Stimulated activated CD8-positive, alpha-beta memory T cell treated with anti-CD3 and anti-CD28 coated beads, Interleukin-15, amount 100 ng/mL, for 4 hours (primary cell): Measurements from ENCODE around the gene VSNL1.

Source experiments
- DNase-seq, 2 donors: peaks; one replicate each; pipeline ENCODE4 v3.0.0-alpha.2; 2020; ENCODE audit warnings: low read depth in 2 of 2

Gene VSNL1

DNA sequence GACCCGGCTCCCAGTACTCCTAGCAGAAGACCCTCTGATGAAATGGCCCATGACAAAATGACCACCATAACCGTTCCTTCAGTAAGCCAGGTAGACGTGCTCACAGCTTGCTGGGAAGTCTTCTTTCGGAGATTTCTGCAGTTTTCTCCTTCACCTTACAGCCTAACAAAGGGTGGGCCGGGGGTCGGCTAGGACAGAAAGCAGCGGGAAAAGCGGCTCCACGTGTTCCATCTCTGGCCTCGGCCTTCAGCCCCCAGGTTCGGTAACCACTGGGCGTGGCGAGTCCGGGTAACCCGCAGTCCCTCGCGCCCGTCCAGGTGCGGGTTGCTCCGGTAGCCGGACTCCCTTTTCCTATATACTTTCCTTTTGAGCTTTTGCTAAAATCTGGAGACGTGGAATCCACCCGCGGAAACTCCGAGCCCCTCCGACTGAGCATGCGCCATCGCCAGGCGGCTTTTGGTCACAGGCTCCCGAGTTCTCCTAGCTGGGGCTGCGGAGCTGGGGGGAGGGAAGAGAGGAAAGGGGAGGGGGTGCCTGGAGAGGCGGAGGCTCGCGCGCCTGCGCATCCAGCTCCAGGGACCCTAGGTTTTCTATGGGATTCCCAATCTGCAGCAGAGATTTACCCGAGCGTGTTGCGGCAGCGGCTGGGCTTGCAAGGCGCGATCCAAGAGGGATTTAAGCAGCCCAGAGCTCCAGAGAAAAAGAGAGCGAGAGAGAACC lies at the start of gene VSNL1:
VSNL1 (plus strand) TSS at position 604 of the 720 bp plus-strand sequence. CDS start 51,379 bp downstream, outside the sequence.
- DNase-seq: no peak

GRCh38 chr2:17495590-17495989 lies 44.9 kb upstream of the VSNL1 start:
- no peak for DNase-seq

- no peak for DNase-seq
These were observed 42.8 kb upstream of the VSNL1 start for GRCh38 chr2:17497718-17498117.

- DNase-seq: no peak
These were observed 33.5 kb upstream of the VSNL1 start for GRCh38 chr2:17506736-17507616.

- DNase-seq: no peak
These were observed 24.8 kb upstream of the VSNL1 start for GRCh38 chr2:17515652-17516051.

- DNase-seq: no peak
These were observed 22.9 kb upstream of the VSNL1 start for GRCh38 chr2:17517481-17518211.

DNA sequence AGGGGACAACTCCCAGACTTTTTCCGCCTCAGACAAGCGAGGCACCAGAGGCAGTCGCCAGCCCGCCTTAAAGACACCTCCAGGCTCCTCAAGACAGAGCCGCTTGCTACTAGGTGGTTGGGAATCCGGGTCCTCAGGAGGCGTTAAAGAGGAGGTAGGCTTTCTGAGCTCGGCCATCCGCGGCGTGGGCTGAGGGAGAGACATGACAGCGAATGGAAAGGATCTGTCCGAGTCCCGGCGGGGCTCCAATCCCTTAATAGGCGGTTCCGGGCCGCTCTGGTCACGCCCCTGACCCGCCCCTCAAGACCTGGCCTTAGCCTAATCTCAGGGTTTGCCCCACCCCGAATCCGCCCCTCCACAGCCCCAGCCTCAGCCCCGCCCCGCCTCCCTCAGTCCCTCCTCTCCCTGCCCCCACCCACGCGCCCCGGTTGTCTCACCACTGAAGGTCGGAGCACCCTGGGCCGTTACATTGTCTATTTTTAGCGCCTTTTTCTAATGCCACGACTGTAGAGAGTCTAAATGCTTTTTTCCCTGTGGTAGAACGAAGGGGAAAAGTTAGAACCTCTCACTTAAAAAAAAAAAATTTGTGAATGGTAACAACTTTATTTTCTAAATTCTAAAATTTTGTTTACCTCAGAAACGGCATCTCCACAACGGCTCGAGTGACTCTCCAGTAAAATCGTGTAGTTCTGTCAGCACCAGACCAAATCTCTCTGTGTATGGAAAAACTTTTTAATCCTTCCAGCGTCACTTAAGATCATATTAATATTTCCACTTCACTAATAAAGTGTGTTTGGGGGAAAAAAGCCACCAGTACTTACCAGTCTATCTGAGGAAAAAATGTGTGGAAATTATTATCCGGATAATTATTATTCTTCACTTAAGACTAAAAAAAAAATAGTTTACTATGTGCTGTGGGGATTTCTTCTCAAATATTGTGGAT lies 22.0 kb upstream of the VSNL1 start, which contains the start of gene RAD51AP2:
RAD51AP2 (minus strand) TSS at position 229 of the 943 bp plus-strand sequence; CDS start at position 204, 25 bp downstream.
- no peak for DNase-seq

DNA sequence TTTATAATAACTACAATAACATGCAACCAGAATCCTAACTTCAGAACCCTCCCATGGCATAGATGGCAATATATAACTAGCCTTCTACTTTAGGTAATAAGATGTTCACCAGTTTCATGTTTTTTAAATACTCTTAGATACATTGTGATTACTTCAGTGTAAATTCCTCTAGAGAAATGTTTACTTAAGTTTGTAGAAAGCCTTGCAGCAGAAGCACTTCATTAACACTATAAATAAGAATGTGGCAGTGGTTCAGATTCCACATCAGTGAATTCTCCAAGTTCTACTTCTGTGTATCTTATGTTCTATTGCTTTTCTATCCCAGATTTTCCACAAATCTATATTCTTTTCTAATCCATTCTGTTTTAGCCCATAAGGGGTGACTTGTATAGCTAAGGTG lies 21.0 kb upstream of the VSNL1 start:
- DNase-seq: no peak

GRCh38 chr2:17520761-17521160 lies 19.7 kb upstream of the VSNL1 start:
- no peak for DNase-seq

- no peak for DNase-seq
These were observed 18.9 kb upstream of the VSNL1 start for GRCh38 chr2:17521621-17522020.

DNA sequence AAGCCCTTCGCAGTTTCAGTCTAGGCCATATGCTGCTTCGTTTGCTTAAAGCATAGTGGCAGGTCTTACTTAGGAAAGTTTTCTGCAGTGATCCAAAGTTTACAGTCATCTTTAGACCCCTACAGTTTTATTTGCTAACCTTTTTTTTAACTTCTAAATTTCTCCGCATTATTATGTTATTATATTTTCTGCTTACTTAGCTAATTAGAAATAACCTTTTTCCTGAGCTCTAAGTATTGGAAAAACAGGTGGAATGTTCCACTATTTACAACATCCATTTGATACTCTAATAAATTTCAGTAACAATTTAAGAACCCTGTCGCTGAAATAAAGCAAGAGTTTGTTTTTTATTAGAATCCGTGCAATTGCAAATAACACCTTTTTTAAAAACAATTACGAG lies 18.2 kb upstream of the VSNL1 start:
- no peak for DNase-seq

DNA sequence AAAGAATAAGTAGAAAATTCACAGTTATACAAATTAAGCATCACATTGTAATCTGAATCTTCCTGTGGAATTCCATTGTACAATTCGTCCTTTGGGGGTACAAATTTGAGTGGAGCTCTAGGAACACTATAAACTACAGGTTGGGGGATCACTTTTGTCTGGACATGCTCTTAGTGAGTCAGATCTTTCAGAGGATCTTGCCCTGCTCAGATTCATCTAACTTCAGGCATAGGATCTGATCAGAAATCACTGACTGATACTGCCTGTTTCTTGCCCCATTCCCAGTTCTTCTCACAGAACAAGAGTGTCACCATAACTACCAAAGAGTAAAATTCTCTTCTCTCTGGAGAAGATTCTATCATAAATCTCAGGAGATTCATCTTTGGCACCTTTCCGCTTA lies 10.7 kb upstream of the VSNL1 start:
- DNase-seq: no peak

- no peak for DNase-seq
These were observed 7.0 kb upstream of the VSNL1 start for GRCh38 chr2:17533546-17533945.

GRCh38 chr2:17536416-17536815 lies 4.1 kb upstream of the VSNL1 start:
- DNase-seq: no peak

- DNase-seq: no peak
These were observed 2.3 kb upstream of the VSNL1 start for GRCh38 chr2:17538022-17538843.

GRCh38 chr2:17538844-17539554 lies 1.5 kb upstream of the VSNL1 start:
- DNase-seq: no peak

DNA sequence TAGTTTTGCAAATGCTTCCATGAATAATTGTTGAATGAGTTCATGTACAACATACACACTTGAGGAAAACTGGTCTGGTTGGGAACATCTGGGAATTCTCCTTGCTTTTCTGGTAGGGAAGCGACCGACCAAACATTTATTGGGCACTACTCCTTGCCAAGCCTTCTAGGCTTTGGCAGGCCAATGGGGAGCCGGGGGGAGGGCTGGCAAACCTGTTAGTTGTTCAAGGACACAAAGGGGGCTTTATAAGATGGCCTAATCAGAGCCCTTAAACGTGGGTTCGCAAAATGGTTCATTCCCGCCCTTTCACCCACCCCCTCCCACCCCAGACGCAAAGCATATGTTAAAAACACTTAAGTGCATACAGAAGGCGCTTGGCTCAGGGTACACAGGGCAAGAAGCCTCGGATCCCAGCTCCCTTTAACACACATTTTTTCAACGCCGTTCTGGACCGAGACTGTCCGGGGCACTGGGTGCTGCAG lies 844 bp upstream of the VSNL1 start:
- DNase-seq: no peak

GRCh38 chr2:17540813-17541530 lies 476 bp downstream of the VSNL1 start:
- DNase-seq: no peak

DNA sequence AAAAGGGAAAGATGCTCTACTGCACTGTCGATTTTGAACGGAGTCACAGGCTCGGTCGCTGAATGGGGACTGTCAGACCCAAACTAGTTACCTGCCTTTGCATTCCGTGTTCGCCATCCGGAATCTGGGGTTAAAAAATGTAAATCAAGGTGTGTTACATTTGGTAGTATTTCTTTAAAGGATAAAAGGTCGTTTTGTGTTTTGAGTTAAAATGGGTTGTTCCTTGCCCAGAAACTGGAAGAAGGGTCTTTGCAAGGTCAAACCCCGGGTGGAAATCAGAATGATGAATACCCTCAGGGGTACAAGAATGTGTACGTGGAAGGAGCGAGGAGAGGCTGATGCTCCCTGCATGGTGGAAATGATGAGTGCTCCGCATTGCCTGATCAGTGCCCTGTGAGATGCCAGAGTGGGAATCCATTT lies 1.0 kb downstream of the VSNL1 start:
- no peak for DNase-seq
